Measurements from ENCODE around the gene TMUB1.

- TF ChIP-seq CTCF (IDR thresholded peaks at IDR 0.05; ENCODE audit: low read length) (no peak), EZH2 (IDR thresholded peaks at IDR 0.05; ENCODE audit: borderline replicate concordance, low read length) (no peak)
Measured at GRCh38 chr7:151075662-151075971, 7.7 kb downstream of the TMUB1 start.
